Cortex of kidney (tissue), 1 donor: ENCODE results near the gene FAM209B.
"Not testable (repeated sequence)": the region's sequence is repeated elsewhere in the genome, so short reads cannot be mapped to it uniquely, and the experiment has no call there.

Experiments
- DNase-seq: peaks from one replicate; lab custom pipeline; 2025; lab: John Stamatoyannopoulos, UW

FAM209B gene

GRCh38 chr20:56540415-56540814 is 7.4 kb downstream of the FAM209B start:
- no peak for DNase-seq

- DNase-seq = no peak
Measured at GRCh38 chr20:56542489-56543030, 9.5 kb downstream of the FAM209B start.

- no peak for DNase-seq
Measured at GRCh38 chr20:56551571-56551970, 18.5 kb downstream of the FAM209B start.

- no peak for DNase-seq
Measured at GRCh38 chr20:56552911-56553629, 20.0 kb downstream of the FAM209B start.

GRCh38 chr20:56554869-56555268 is 21.8 kb downstream of the FAM209B start:
- DNase-seq = no peak

- DNase-seq = no peak
Measured at GRCh38 chr20:56558968-56559367, 25.9 kb downstream of the FAM209B start.

GRCh38 chr20:56564526-56564925 is 31.5 kb downstream of the FAM209B start:
- DNase-seq = not testable (repeated sequence)

- DNase-seq = no peak
Measured at GRCh38 chr20:56565511-56565910, 32.5 kb downstream of the FAM209B start.

- DNase-seq = no peak
Measured at GRCh38 chr20:56566621-56567020, 33.6 kb downstream of the FAM209B start.

GRCh38 chr20:56570832-56571231 is 37.8 kb downstream of the FAM209B start:
- DNase-seq = no peak

- no peak for DNase-seq
Measured at GRCh38 chr20:56572172-56572571, 39.1 kb downstream of the FAM209B start.

- DNase-seq = no peak
Measured at GRCh38 chr20:56573986-56574385, 40.9 kb downstream of the FAM209B start.

GRCh38 chr20:56574531-56575142 is 41.6 kb downstream of the FAM209B start:
- DNase-seq = no peak

GRCh38 chr20:56575157-56575556 is 42.1 kb downstream of the FAM209B start:
- no peak for DNase-seq

- DNase-seq = no peak
Measured at GRCh38 chr20:56575961-56576360, 42.9 kb downstream of the FAM209B start.

- DNase-seq = no peak
Measured at GRCh38 chr20:56579301-56579710, 46.3 kb downstream of the FAM209B start.

GRCh38 chr20:56580226-56580625 is 47.2 kb downstream of the FAM209B start:
- DNase-seq = no peak

- no peak for DNase-seq
Measured at GRCh38 chr20:56581701-56582100, 48.7 kb downstream of the FAM209B start.

GRCh38 chr20:56582542-56582941 is 49.5 kb downstream of the FAM209B start:
- no peak for DNase-seq

- no peak for DNase-seq
Measured at GRCh38 chr20:56584916-56585315, 51.9 kb downstream of the FAM209B start.
